ENCODE data around the gene ARL5B.

The ARL5B gene, protein sequence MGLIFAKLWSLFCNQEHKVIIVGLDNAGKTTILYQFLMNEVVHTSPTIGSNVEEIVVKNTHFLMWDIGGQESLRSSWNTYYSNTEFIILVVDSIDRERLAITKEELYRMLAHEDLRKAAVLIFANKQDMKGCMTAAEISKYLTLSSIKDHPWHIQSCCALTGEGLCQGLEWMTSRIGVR

DNA sequence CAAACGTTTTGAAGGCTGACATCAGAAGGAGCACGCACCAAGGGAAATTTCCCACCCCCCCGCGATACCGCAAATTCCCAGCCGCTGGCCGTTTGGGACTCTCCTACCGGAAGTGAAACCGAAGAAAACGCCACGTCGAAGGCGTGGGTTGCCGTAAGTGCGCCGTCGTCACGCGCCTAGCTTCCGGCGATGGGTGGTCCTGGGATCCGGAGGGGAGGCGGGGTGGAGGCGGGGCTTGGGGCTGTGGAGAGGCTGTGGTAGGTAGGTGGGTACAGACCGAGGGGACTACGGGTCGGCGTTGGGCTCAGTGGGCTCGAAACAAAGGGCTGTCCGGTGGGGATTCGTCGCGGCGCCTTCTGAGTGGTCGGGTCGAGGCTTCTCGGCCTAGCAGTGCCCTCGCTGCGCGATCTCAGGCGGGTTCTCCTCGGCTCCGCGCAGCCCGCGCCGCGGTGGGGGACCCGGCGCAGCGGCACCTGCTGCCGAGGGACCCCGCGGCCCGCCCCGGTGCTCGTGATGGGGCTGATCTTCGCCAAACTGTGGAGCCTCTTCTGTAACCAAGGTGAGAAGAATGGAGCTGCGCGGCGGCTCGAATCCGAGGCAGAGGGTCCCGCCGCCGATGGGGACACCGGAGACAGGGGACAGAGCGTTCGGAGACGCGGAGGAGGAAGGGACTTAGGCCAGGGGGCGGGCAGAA lies at the start of gene ARL5B:
ARL5B (plus strand) TSS at position 307 of the 694 bp plus-strand sequence; CDS start at position 514, 207 bp downstream.
- H3K79me2 ChIP-seq (ENCODE audit: insufficient read depth, low read length), result peaks cover 59% of the 10 kb centered on the region
- H3K27ac ChIP-seq (ENCODE audit: low read depth, low read length), result peak within 1 kb of the TSS; percentile 86
- TF ChIP-seq, protein P1, sequence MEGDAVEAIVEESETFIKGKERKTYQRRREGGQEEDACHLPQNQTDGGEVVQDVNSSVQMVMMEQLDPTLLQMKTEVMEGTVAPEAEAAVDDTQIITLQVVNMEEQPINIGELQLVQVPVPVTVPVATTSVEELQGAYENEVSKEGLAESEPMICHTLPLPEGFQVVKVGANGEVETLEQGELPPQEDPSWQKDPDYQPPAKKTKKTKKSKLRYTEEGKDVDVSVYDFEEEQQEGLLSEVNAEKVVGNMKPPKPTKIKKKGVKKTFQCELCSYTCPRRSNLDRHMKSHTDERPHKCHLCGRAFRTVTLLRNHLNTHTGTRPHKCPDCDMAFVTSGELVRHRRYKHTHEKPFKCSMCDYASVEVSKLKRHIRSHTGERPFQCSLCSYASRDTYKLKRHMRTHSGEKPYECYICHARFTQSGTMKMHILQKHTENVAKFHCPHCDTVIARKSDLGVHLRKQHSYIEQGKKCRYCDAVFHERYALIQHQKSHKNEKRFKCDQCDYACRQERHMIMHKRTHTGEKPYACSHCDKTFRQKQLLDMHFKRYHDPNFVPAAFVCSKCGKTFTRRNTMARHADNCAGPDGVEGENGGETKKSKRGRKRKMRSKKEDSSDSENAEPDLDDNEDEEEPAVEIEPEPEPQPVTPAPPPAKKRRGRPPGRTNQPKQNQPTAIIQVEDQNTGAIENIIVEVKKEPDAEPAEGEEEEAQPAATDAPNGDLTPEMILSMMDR (IDR thresholded peaks at IDR 0.05; ENCODE audit: insufficient read depth, low read length, poor library complexity, severe bottlenecking), result no peak
- no peak for TF ChIP-seq EZH2phosphoT487 (conservative IDR thresholded peaks at IDR 0.05; ENCODE audit: low read length)
- peak within 1 kb of the TSS; percentile 85 for H2AFZ ChIP-seq (ENCODE audit: low read depth, low read length, severe bottlenecking)
- H3K9me3 ChIP-seq (ENCODE audit: insufficient read depth, low read length), result no peaks in the 10 kb centered on the region
- H3K4me3 ChIP-seq (ENCODE audit: insufficient read depth, low read length, poor library complexity, severe bottlenecking), result peak within 1 kb of the TSS; percentile 97
- no peaks in the 10 kb centered on the region for H3F3A ChIP-seq (ENCODE audit: insufficient read depth)
- H3K9me2 ChIP-seq (replicated peaks; ENCODE audit: insufficient read depth, low read length), result no peaks in the 10 kb centered on the region
- no peaks in the 10 kb centered on the region for H3K27me3 ChIP-seq (ENCODE audit: low read length)
- H4K20me1 ChIP-seq (ENCODE audit: low read depth, low read length), result peaks cover 10% of the 10 kb centered on the region; the same call in 1 of the 2 replicates
- H3K9ac ChIP-seq (ENCODE audit: low read length), result peak within 1 kb of the TSS; percentile 95
- no peaks in the 10 kb centered on the region for H3K36me3 ChIP-seq (ENCODE audit: low read length)
- peak within 1 kb of the TSS; percentile 98 for H3K4me2 ChIP-seq (ENCODE audit: low read depth, low read length, poor library complexity, severe bottlenecking)

DNA sequence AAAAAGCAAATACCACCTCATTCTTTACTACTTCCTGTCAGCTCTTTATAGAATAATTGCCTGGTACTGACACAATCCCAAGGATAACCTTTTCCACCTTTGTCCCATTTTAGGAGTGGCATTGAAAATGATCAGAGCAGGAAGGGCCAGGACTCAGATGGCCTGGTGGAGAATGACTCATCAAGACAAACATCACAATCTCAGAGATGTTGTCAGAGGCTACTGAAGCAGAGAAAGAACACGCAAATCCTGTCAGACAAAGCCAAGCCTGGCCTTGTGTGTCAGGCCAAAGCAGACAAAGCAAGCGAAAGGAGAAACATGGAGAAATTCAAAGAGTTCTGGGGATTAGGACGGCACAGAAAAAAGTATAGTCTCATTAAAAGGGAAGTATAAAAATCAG lies 48.7 kb upstream of the ARL5B start:
- no peaks in the 10 kb centered on the region for H4K20me1 ChIP-seq (ENCODE audit: low read depth, low read length)
- H3K9ac ChIP-seq (ENCODE audit: low read length), result no peak overlapping the region
- no peak overlapping the region for H3K4me2 ChIP-seq (ENCODE audit: low read depth, low read length, poor library complexity, severe bottlenecking)
- no peak overlapping the region for H2AFZ ChIP-seq (ENCODE audit: low read depth, low read length, severe bottlenecking)
- H3K27me3 ChIP-seq (ENCODE audit: low read length), result no peaks in the 10 kb centered on the region
- no peak overlapping the region for H3K27ac ChIP-seq (ENCODE audit: low read depth, low read length)
- TF ChIP-seq, protein P1 (IDR thresholded peaks at IDR 0.05; ENCODE audit: insufficient read depth, low read length, poor library complexity, severe bottlenecking), result no peak
- TF ChIP-seq EZH2phosphoT487 (conservative IDR thresholded peaks at IDR 0.05; ENCODE audit: low read length), result no peak
- H3K9me3 ChIP-seq (ENCODE audit: insufficient read depth, low read length), result no peaks in the 10 kb centered on the region
- H3K9me2 ChIP-seq (replicated peaks; ENCODE audit: insufficient read depth, low read length), result no peaks in the 10 kb centered on the region
- H3K4me3 ChIP-seq (ENCODE audit: insufficient read depth, low read length, poor library complexity, severe bottlenecking), result no peak overlapping the region
- peaks cover 18% of the 10 kb centered on the region; the same call in 1 of the 2 replicates for H3K36me3 ChIP-seq (ENCODE audit: low read length)
- H3K79me2 ChIP-seq (ENCODE audit: insufficient read depth, low read length), result no peaks in the 10 kb centered on the region
- H3F3A ChIP-seq (ENCODE audit: insufficient read depth), result no peaks in the 10 kb centered on the region

DNA sequence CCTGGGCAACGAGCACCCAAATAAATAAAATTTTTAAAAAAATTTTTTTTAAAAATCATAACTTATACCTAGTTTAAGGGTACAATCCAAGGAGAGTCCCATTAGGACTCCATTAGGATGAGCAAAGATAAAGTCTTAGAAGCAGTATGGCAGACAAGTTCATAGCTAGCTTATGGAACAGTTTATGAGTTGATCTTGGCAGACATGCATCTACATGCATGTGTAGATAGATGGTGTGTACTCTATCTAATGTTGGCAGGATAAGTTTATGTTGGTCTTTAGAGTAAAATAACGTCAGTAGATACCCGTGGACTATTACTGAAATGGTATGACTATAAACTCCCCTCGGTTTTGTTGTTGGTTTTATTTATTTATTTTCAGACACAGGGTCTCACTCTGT lies 48.1 kb upstream of the ARL5B start:
- no peak overlapping the region for H3K27ac ChIP-seq (ENCODE audit: low read depth, low read length)
- no peak overlapping the region for H3K4me2 ChIP-seq (ENCODE audit: low read depth, low read length, poor library complexity, severe bottlenecking)

More for the DNA sequence above, 48.1 kb upstream of the ARL5B start:
- Histone ChIP-seq H3K36me3 (ENCODE audit: low read length) (peaks cover 18% of the 10 kb centered on the region; the same call in 1 of the 2 replicates), H3K4me3 (ENCODE audit: insufficient read depth, low read length, poor library complexity, severe bottlenecking) (no peak overlapping the region), H3K27me3 (ENCODE audit: low read length) (no peaks in the 10 kb centered on the region), H4K20me1 (ENCODE audit: low read depth, low read length) (no peaks in the 10 kb centered on the region), H3F3A (ENCODE audit: insufficient read depth) (no peaks in the 10 kb centered on the region), H3K9ac (ENCODE audit: low read length) (no peak overlapping the region), H3K79me2 (ENCODE audit: insufficient read depth, low read length) (no peaks in the 10 kb centered on the region), H2AFZ (ENCODE audit: low read depth, low read length, severe bottlenecking) (no peak overlapping the region), H3K9me3 (ENCODE audit: insufficient read depth, low read length) (no peaks in the 10 kb centered on the region), H3K9me2 (replicated peaks; ENCODE audit: insufficient read depth, low read length) (no peaks in the 10 kb centered on the region)
- TF ChIP-seq EZH2phosphoT487 (conservative IDR thresholded peaks at IDR 0.05; ENCODE audit: low read length), result no peak
- TF ChIP-seq, protein P1 (IDR thresholded peaks at IDR 0.05; ENCODE audit: insufficient read depth, low read length, poor library complexity, severe bottlenecking), result no peak
